Activated T-cell treated with anti-CD3 and anti-CD28 coated beads for 4 hours (primary cell): ENCODE measurements around the gene NTN1.

Source experiments
- DNase-seq: peaks from one replicate; pipeline ENCODE4 v3.0.0-alpha.2; 2020

NTN1 gene

DNA sequence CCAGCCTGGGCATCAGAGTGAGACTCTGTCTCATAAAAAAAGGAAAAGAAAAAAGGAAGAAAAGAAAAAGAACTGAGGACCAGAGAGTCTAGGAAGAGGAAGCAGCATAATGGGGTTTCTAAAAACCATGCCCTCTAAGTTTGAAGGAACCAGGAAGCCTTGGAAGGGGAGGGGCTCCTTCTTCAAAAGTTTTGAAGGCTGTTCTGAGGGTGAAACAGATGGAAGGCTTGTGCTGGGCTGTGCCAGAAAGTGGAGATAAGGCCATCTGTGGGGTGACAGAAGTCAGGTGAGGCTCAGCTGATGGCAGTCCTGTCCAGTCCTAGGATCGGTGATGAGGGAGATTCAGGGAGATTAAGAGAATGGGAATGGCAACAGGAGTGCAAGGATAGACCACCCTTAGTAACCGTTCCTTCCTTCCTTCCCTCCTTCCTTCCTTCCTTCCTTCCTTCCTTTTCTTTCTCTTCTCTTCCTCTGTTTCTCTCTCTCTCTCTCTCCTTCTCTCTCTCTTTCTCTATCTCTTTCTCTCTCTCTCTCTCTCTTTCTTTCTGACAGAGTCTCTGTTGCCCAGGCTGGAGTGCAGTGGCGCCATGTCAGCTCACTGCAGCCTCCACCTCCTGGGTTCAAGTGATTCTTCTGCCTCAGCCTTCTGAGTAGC is 182.6 kb downstream of the NTN1 start:
- DNase-seq = no peak

GRCh38 chr17:9204637-9205329 is 183.5 kb downstream of the NTN1 start:
- no peak for DNase-seq

GRCh38 chr17:9205520-9206409 is 184.5 kb downstream of the NTN1 start:
- no peak for DNase-seq

DNA sequence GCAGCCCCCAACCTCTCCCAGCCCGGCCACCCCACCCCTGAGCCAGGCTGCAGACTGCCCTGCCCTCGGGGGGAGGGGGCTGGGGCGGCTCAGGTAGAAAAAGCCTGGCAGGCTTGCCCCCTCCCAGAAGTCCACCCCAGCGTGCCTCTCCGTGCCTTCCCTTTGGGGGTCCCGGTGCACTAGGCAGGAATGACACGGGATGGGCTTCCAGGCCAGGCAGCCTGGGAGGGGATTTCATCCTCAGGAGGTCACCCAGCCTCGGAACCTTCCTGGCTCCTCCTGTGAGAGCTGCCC is 185.0 kb downstream of the NTN1 start:
- DNase-seq = no peak

DNA sequence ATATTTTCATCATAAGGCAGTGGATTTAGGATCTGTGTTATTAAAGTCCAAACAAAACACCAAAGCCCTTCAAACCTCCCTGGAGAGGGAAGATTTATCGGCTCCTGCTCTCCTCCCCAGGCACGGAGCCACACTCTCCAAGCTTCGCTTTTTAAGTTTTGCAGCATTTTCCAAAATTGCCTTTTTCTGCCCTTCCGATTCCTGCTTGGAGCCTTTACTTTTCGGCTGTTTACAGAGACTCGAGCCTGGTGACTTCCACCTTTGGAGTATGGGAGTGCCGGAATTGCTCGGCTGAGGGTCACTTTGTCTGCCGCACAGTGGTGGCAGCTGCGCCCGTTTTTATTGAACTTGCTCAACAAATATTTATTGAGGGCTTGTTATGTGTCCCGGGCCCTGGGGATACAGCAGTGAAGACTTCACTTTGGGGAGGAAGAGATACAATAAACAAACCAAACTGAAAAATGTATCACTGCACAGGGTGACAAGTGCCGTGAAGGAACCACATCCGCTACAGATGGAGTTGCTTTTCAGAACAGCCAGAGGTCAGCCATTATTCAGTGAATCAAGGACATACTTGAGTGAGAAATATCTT is 185.5 kb downstream of the NTN1 start:
- no peak for DNase-seq

GRCh38 chr17:9208381-9209105 is 187.2 kb downstream of the NTN1 start:
- no peak for DNase-seq

- DNase-seq = no peak
Measured at GRCh38 chr17:9209347-9209746, 188.0 kb downstream of the NTN1 start.

- no peak for DNase-seq
Measured at GRCh38 chr17:9209781-9210370, 188.6 kb downstream of the NTN1 start.

DNA sequence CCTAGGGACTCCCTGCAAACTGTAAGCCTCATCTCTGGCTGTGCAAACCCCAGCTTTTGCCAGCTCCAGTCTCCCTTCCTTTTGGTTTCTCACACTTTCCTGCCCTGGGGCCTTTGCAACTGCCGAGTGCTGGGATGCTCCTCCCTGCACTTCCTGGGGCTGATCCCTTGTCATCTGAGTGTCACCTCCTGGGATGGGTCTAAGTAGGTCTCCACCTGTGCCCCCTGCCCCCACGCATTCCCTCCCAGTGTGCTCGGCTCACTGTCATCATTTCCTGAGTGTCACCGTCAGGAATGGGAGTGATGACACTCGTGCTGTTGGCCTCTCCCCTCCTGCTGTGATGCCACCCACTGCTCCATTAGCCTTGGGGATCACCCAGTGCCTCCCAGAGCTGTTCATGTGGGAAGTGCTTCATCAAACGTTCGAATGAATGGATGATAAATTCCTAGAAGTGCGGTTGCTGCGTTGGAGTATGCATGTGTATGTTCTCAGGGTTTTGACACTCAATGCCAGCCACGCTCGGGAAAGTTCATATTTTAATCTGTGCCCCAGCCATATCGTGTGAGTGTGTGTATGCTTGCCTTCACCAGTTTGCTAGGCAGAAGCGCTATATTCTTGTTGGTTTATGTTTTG is 189.9 kb downstream of the NTN1 start:
- DNase-seq = no peak

GRCh38 chr17:9212376-9213302 is 191.3 kb downstream of the NTN1 start:
- DNase-seq = no peak

DNA sequence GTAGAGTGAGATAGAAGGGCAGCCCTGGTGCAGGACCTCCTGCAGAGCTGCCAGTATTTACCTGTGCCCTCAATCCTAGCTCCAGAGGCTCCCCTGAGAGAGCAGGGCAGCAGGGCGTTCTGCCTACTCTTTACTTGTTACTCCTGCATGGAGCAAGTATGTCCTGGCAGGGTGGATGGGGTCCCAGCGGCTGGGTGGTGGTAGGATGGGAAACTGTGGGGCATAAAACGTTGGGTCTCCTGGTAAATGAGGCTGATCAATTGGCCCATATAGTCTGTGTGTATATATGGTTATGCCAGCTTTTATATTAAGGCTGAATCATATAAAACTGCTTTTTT is 192.0 kb downstream of the NTN1 start:
- no peak for DNase-seq

DNA sequence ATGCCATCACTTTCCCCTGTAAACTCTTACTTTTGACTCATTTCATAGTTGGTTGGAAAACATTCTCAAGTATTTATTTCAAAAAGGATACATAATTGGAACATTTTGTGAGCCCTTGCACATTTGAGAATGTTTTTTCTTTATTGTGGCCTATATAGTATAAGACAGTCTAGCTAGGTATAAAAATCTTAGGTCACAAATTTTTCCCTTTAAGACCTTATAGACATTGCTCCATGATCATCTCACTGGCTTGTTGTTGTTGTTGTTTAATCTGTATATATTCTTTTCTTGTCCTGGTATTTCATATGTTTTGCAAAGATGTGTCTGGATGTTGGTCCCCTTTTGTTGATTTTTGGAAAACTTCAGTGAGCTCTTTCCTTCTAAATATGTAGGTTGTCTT is 194.2 kb downstream of the NTN1 start:
- no peak for DNase-seq

DNA sequence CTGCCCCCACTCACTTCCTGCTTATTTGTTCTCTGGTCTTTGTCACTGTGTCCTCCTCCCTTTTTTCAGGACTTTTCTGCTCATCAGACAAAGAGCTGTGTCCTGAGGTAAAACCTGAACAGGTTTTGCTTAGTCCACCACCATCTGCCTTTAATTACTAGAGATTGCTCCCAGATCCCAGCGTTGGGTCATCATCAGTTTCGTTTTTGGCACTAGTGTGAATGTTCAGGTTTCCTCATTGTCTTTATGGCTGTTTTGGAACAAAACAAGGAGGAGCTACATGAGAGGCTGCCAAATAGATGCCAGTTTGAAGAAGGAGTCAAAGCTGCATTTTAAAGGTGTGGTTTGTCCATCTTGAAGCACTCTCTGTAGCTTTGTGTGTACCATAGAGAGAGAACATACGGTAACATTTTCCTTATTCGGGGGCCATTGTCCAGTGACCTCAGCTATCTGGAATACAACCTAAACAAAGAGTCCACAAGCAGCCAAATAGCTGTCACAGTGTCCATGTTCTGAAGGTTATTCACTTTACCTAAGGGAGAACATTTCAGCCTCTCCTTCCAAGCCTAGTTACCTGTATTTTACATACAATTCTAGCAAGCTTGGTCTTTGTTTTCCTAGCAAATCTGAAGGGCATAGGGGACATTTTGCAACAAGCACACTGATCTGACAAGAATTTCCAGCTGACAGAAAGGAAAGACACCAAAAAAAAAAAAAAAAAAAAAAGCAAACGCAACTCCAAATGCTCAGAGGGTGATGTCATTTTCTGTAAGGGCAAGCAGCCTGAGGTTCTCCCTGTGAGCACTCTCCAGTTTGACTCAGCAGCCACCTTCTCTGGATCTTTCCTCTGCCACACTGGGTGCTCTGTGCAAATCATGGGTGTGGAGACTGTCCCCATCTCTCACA is 196.1 kb downstream of the NTN1 start:
- no peak for DNase-seq

DNA sequence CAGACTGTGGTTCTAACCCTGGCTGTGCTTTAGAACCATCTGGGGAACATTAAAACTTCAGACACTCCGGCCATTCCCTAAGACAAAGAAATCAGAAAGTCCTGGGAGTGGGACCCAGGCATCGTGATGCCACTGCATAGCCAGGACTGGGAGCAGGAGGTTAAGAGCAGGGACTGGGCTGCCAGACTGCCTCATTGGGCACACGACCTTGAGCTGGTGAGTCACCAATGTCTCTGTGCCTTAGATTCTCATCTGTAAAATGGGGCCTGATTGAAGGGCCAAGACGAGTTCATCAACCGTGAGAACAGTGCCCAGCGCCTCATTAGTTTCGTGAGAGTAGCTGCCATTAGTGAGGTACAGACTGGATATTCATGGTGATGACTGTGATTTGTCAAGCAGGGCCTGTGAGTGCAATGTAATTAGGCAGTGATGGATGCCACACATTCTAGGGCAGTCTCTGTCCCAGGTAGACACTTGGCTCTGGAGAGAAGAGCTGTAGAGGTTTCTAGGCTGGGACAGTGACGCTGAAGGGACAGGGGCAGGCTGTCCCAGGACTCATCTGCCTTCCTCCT is 196.8 kb downstream of the NTN1 start:
- DNase-seq = no peak

- DNase-seq = no peak
Measured at GRCh38 chr17:9218911-9219310, 197.6 kb downstream of the NTN1 start.

- no peak for DNase-seq
Measured at GRCh38 chr17:9219631-9220397, 198.5 kb downstream of the NTN1 start.

GRCh38 chr17:9220398-9221146 is 199.3 kb downstream of the NTN1 start:
- no peak for DNase-seq
